Ovary (tissue), 9 donors: ENCODE measurements around the gene CPA4. TPM values are rescaled to one million over a fixed set of nuclear protein-coding genes. Genes with fewer than 3 reads are reported as not detected.

Source experiments
- DNase-seq, 5 donors: peaks; one replicate each; pipeline ENCODE4 v3.0.0-alpha.2; 2019 to 2020
- H3K27ac ChIP-seq, 2 donors: fragments of 200-600 bp; one replicate each; pipeline versions ENCODE4 v1.5.1 to v1.8.0; 2019 to 2022
- H3K27me3 ChIP-seq: fragments of 200-600 bp; one replicate; pipeline ENCODE4 v1.8.0; 2022
- H3K36me3 ChIP-seq: fragments of 200-600 bp; sonication (generic); one replicate; pipeline ENCODE4 v1.5.1; 2019
- H3K4me1 ChIP-seq: one replicate; pipeline ENCODE4 v1.8.1; 2013; ENCODE audit warnings: mild to moderate bottlenecking, moderate library complexity; ENCODE audit not compliant: insufficient read depth
- H3K4me3 ChIP-seq: fragments of 200-600 bp; sonication (generic); one replicate; pipeline ENCODE4 v1.5.1; 2017
- H3K9me3 ChIP-seq, 2 donors: fragments of 200-600 bp in 1 of 2; sonication (generic) in 1 of 2; one replicate each; pipeline versions ENCODE4 v1.5.1 to v1.8.1; 2013 to 2019; ENCODE audit warnings: mild to moderate bottlenecking in 1 of 2, moderate library complexity in 1 of 2
- CTCF ChIP-seq, 3 donors: fragments of 450-650 bp in 2 of 3; fragments of 200-600 bp in 1 of 3; IDR thresholded peaks; one replicate each; pipeline versions ENCODE4 v1.5.1 to v1.8.0; 2016 to 2022; ENCODE audit warnings: antibody characterized with exemption in 3 of 3, mild to moderate bottlenecking in 1 of 3
- EP300 ChIP-seq: sonication (generic); formaldehyde crosslinking; IDR thresholded peaks from one replicate; pipeline ENCODE4 v1.6.1; 2017; ENCODE audit warnings: antibody characterized with exemption
- POLR2A ChIP-seq: fragments of 450-650 bp; IDR thresholded peaks from one replicate; pipeline ENCODE4 v1.6.1; 2017; ENCODE audit warnings: antibody characterized with exemption, mild to moderate bottlenecking, moderate library complexity
- WGBS, 3 donors: extraction: QIAGEN DNeasy Blood & Tissue Kit in 1 of 3; methylation state at CpG; one replicate each; pipeline versions ENCODE4 v1.1.5 to v1.1.7; 2013 to 2017; 5-methylcytosine and 5-hydroxymethylcytosine counted together
- intact Hi-C, 4 donors: fragments of 100-400 bp; cut with DNase I; formaldehyde crosslinking; loops; one replicate each; pipeline versions ENCODE4 v1.11.0 to v1.15.1; 2022 to 2023
- polyA plus RNA-seq, 2 donors: library from polyadenylated mRNA; stranded (reverse); fragments of 200-250 nt in 1 of 2; fragments of 350-450 nt in 1 of 2; fragmentation: Illumina TruSeq in 1 of 2; extraction: RNeasy Lipid Tissue Mini Kit (QIAGEN cat#74804) in 1 of 2; gene quantifications; one replicate each; pipeline ENCODE4 v1.2.3, GENCODE V29; 2013 to 2014
- total RNA-seq, 7 donors: library from RNA; depleted of rRNA in 2 of 7; stranded (reverse); fragments of >200 nt in 2 of 7; fragmentation: NEBNext Ultra II Directional in 3 of 7; extraction: Animal tissue kit (Norgen Biotek cat#: 25700) in 3 of 7; gene quantifications; one replicate each; pipeline versions ENCODE4 v1.1.0 to v1.2.4, GENCODE V29; 2016 to 2023
- donor health status: DM: no; HTN: no; CAD: no; lungs with moderate emphysema.
- donor health status: DM: no; HTN: no; CAD: no.
- donor health status: Bipolar disorder and iron deficiency.
- donor health status: DM: yes; HTN: yes; CAD: no.
- donor health status: DM: no; HTN: no; CAD: no.
- donor health status: DM: yes; HTN: yes; CAD: no.

Gene CPA4
- total and polyA plus RNA-seq, 9 donors: 0.13 to 1.7 (median 0.33) TPM; not detected in 3

GRCh38 chr7:130266258-130266960 lies 26.6 kb upstream of the CPA4 start, which contains the start of gene CPA2:
CPA2 (plus strand) TSS chr7:130266863; CDS start chr7:130266882, 19 bp downstream.
- intact Hi-C loops: no loop called here
- Histone ChIP-seq H3K4me3 (no peak within 1 kb of the TSS), H3K27me3 (no peaks in the 10 kb centered on the region), H3K9me3 (no peaks in the 10 kb centered on the region), H3K4me1 (no peaks in the 10 kb centered on the region), H3K27ac (no peak within 1 kb of the TSS), H3K36me3 (no peaks in the 10 kb centered on the region)
- no peak for TF ChIP-seq CTCF (IDR thresholded peaks at IDR 0.05)
- TF ChIP-seq POLR2A: no peak
- TF ChIP-seq EP300: no peak
- no peak for DNase-seq
- WGBS, 3 donors: 85 to 92% (median 90%) methylated on average over 3 of the region's 3 CpGs

GRCh38 chr7:130266961-130267321 lies 26.0 kb upstream of the CPA4 start:
- intact Hi-C loops: no loop called here
- Histone ChIP-seq H3K27me3 (no peaks in the 10 kb centered on the region), H3K27ac (no peak overlapping the region), H3K4me3 (no peak overlapping the region), H3K9me3 (no peaks in the 10 kb centered on the region), H3K36me3 (no peaks in the 10 kb centered on the region), H3K4me1 (no peaks in the 10 kb centered on the region)
- WGBS, 3 donors: 76 to 97% (median 82%) methylated on average over 1 of the region's 1 CpG
- no peak for DNase-seq
- TF ChIP-seq CTCF (IDR thresholded peaks at IDR 0.05) (no peak), POLR2A (no peak), EP300 (no peak)

- intact Hi-C loops: no loop called here
- Histone ChIP-seq H3K9me3 (no peaks in the 10 kb centered on the region), H3K4me3 (no peak overlapping the region), H3K36me3 (no peaks in the 10 kb centered on the region), H3K4me1 (no peaks in the 10 kb centered on the region), H3K27ac (no peak overlapping the region), H3K27me3 (no peaks in the 10 kb centered on the region)
- WGBS, 3 donors: 80 to 83% (median 83%) methylated on average over 6 of the region's 6 CpGs
- no peak for DNase-seq
- TF ChIP-seq EP300 (no peak), POLR2A (no peak), CTCF (IDR thresholded peaks at IDR 0.05) (no peak)
Observed at GRCh38 chr7:130268463-130269317, 24.3 kb upstream of the CPA4 start.

- H3K4me3 ChIP-seq: no peak overlapping the region
- no peaks in the 10 kb centered on the region for H3K36me3 ChIP-seq
- H3K4me1 ChIP-seq: no peaks in the 10 kb centered on the region
- intact Hi-C loops: no loop called here
- DNase-seq: no peak
- H3K27ac ChIP-seq: no peak overlapping the region
- no peaks in the 10 kb centered on the region for H3K27me3 ChIP-seq
- 69 to 77% (median 75%) methylated on average over 1 of the region's 1 CpG for WGBS, 3 donors
- no peaks in the 10 kb centered on the region for H3K9me3 ChIP-seq
- no peak for TF ChIP-seq POLR2A
- no peak for TF ChIP-seq EP300
- no peak for TF ChIP-seq CTCF (IDR thresholded peaks at IDR 0.05)
Observed at GRCh38 chr7:130269318-130269694, 23.7 kb upstream of the CPA4 start.
